ENCODE data around the gene PARM1. TPM values are rescaled to one million over a fixed set of nuclear protein-coding genes. Genes with fewer than 3 reads are reported as not detected.

Gene PARM1
- total and polyA plus RNA-seq, 2 experiments from 2014 or later: 0.14 TPM; not detected in 1

DNA sequence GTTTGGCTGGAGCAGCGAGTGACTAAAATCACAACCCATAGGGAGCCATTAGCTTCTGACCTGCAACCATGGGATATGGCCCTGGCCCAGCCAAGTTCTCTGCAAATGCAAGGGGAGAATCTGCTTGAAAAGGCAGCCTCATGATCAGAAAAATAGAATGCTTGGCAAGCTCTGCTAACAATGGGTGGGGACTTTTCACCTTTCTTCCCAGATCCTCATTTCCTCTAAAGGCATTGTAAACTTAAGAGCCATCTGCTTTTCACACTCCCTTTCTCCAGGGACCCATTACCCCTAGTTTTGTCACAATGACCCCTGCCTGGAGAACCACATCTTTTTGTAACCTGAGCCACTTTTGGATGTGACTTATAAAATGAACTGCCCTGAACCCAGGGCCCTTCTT is 104.3 kb downstream of the PARM1 start:
- Histone ChIP-seq H3K27me3 (replicated peaks; ENCODE audit: insufficient read depth) (no peaks in the 10 kb centered on the region), H3K4me3 (no peak overlapping the region), H2AFZ (no peak overlapping the region), H3K9me3 (ENCODE audit: low read depth) (no peaks in the 10 kb centered on the region), H3K79me2 (ENCODE audit: insufficient read depth) (no peaks in the 10 kb centered on the region), H4K20me1 (ENCODE audit: insufficient read depth) (no peaks in the 10 kb centered on the region), H3K27ac (no peak overlapping the region), H3F3A (ENCODE audit: insufficient read depth) (no peaks in the 10 kb centered on the region), H3K36me3 (ENCODE audit: low read depth) (no peaks in the 10 kb centered on the region), H3K9ac (no peak overlapping the region), H3K4me2 (ENCODE audit: unreplicated experiment) (no peak overlapping the region), H3K4me1 (ENCODE audit: insufficient read depth) (no peaks in the 10 kb centered on the region), H3K9me2 (ENCODE audit: insufficient read depth) (no peaks in the 10 kb centered on the region)
- 50 to 56% methylated on average over 1 of the region's 1 CpG for WGBS, 2 experiments (ENCODE audit: low coverage in 1 of 2, low lambda C conversion rate in 2 of 2, missing lambda C conversion rate in 2 of 2)
- in situ Hi-C loops (cut with MboI): no loop called here
- no peak for DNase-seq
- TF ChIP-seq EZH2 (IDR thresholded peaks at IDR 0.05; ENCODE audit: insufficient read depth, poor library complexity, severe bottlenecking) (no peak), EZH2phosphoT487 (IDR thresholded peaks at IDR 0.05; ENCODE audit: insufficient read depth, low read depth) (no peak)

DNA sequence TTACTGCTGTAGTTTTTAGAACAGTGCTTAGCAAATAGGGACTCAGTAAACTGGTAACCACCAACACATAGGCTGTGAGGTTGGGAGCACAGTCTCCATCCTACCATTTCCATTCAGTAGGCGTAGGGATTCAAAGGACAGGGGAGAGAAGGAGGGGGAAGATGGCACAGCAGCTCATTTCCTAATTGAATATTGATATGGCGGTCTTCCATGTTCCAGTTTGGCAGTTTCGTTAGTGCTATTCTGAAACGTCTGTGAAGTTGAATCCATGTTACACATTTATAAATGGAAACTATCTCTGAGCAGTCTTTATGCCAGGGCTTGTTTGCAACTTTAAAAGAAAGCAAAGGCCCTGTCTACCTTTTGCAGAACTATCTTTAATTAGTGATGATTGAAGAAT is 105.5 kb downstream of the PARM1 start:
- 23 to 26% methylated on average over 4 of the region's 4 CpGs for whole genome bisulfite sequencing, 2 experiments (ENCODE audit: low coverage in 1 of 2, low lambda C conversion rate in 2 of 2, missing lambda C conversion rate in 2 of 2)
- Histone ChIP-seq H3K79me2 (ENCODE audit: insufficient read depth) (no peaks in the 10 kb centered on the region), H3K9me2 (ENCODE audit: insufficient read depth) (no peaks in the 10 kb centered on the region), H3F3A (ENCODE audit: insufficient read depth) (no peaks in the 10 kb centered on the region), H3K4me3 (no peak overlapping the region), H3K4me2 (ENCODE audit: unreplicated experiment) (no peak overlapping the region), H3K27me3 (replicated peaks; ENCODE audit: insufficient read depth) (no peaks in the 10 kb centered on the region), H3K36me3 (ENCODE audit: low read depth) (no peaks in the 10 kb centered on the region), H3K9ac (no peak overlapping the region), H4K20me1 (ENCODE audit: insufficient read depth) (no peaks in the 10 kb centered on the region), H2AFZ (no peak overlapping the region), H3K4me1 (ENCODE audit: insufficient read depth) (no peaks in the 10 kb centered on the region), H3K9me3 (ENCODE audit: low read depth) (no peaks in the 10 kb centered on the region), H3K27ac (no peak overlapping the region)
- TF ChIP-seq EZH2phosphoT487 (IDR thresholded peaks at IDR 0.05; ENCODE audit: insufficient read depth, low read depth) (no peak), EZH2 (IDR thresholded peaks at IDR 0.05; ENCODE audit: insufficient read depth, poor library complexity, severe bottlenecking) (no peak)
- in situ Hi-C loops (cut with MboI): no loop called here
- no peak for DNase-seq

DNA sequence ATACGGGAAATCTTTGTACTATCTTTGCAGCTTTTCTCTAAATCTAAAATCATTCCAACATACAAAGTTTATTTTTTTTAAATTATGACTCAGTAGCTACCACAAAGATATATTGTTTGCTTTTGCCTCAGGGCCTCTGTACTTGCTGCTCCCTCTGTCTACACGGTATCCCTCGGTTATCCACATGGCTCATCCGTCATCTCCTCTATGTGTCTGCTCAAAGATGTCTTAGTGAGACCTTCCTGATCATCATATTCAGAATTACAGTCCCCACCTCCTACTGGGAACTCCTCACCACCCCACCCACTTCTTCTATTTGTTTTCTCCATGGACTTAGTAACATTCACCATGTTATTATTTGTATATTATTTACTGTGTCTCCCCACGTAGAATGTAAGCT is 107.8 kb downstream of the PARM1 start:
- Histone ChIP-seq H3K4me2 (ENCODE audit: unreplicated experiment) (no peak overlapping the region), H3K27me3 (replicated peaks; ENCODE audit: insufficient read depth) (no peaks in the 10 kb centered on the region), H3K9me3 (ENCODE audit: low read depth) (no peaks in the 10 kb centered on the region), H3K9ac (no peak overlapping the region), H2AFZ (no peak overlapping the region), H3K27ac (no peak overlapping the region), H3F3A (ENCODE audit: insufficient read depth) (no peaks in the 10 kb centered on the region), H3K36me3 (ENCODE audit: low read depth) (no peaks in the 10 kb centered on the region), H3K79me2 (ENCODE audit: insufficient read depth) (no peaks in the 10 kb centered on the region), H3K4me3 (no peak overlapping the region), H3K9me2 (ENCODE audit: insufficient read depth) (no peaks in the 10 kb centered on the region), H3K4me1 (ENCODE audit: insufficient read depth) (no peaks in the 10 kb centered on the region), H4K20me1 (ENCODE audit: insufficient read depth) (no peaks in the 10 kb centered on the region)
- in situ Hi-C loops (cut with MboI): no loop called here
- no peak for DNase-seq
- TF ChIP-seq EZH2phosphoT487 (IDR thresholded peaks at IDR 0.05; ENCODE audit: insufficient read depth, low read depth) (no peak), EZH2 (IDR thresholded peaks at IDR 0.05; ENCODE audit: insufficient read depth, poor library complexity, severe bottlenecking) (no peak)
- 16 to 19% methylated on average over 5 of the region's 5 CpGs for WGBS, 2 experiments (ENCODE audit: low coverage in 1 of 2, low lambda C conversion rate in 2 of 2, missing lambda C conversion rate in 2 of 2)

DNA sequence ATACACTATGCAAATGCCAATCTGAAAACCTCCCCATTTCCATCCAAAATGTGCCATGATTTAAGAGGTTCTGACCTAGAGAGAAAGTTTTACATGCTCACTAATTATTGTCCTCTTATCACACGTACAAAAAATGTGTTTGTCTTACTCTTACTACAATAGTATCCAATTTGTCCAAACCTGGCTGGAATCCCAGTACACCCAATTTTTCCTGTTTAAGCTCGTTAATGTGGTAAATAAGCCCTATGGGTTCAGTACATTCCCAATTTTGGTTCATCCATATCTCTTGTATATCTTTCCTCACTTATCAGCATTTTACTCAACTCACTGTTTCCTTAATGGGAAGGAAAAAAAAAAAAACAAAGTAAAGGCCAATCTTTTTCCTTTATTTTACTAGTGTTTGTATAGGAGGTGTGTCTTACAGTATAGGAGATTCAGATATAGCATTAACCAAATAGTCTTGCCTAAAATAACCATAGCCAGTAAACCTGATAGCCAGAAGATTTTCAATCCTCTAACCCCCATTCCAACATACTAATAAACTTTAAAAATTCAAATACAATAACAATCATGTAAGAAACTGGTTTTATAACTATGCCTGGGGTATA is 109.8 kb downstream of the PARM1 start:
- Histone ChIP-seq H3K27me3 (replicated peaks; ENCODE audit: insufficient read depth) (no peaks in the 10 kb centered on the region), H2AFZ (no peak overlapping the region), H3K9me2 (ENCODE audit: insufficient read depth) (no peaks in the 10 kb centered on the region), H3K4me1 (ENCODE audit: insufficient read depth) (no peaks in the 10 kb centered on the region), H3F3A (ENCODE audit: insufficient read depth) (no peaks in the 10 kb centered on the region), H3K36me3 (ENCODE audit: low read depth) (no peaks in the 10 kb centered on the region), H3K27ac (no peak overlapping the region), H3K9ac (no peak overlapping the region), H3K4me3 (no peak overlapping the region), H3K4me2 (ENCODE audit: unreplicated experiment) (no peak overlapping the region), H4K20me1 (ENCODE audit: insufficient read depth) (no peaks in the 10 kb centered on the region), H3K79me2 (ENCODE audit: insufficient read depth) (no peaks in the 10 kb centered on the region), H3K9me3 (ENCODE audit: low read depth) (no peaks in the 10 kb centered on the region)
- no peak for DNase-seq
- in situ Hi-C loops (cut with MboI): no loop called here
- WGBS, 2 experiments (ENCODE audit: low coverage in 1 of 2, low lambda C conversion rate in 2 of 2, missing lambda C conversion rate in 2 of 2): 0% methylated on average over 2 of the region's 2 CpGs
- no peak for TF ChIP-seq EZH2phosphoT487 (IDR thresholded peaks at IDR 0.05; ENCODE audit: insufficient read depth, low read depth)
- no peak for TF ChIP-seq EZH2 (IDR thresholded peaks at IDR 0.05; ENCODE audit: insufficient read depth, poor library complexity, severe bottlenecking)

DNA sequence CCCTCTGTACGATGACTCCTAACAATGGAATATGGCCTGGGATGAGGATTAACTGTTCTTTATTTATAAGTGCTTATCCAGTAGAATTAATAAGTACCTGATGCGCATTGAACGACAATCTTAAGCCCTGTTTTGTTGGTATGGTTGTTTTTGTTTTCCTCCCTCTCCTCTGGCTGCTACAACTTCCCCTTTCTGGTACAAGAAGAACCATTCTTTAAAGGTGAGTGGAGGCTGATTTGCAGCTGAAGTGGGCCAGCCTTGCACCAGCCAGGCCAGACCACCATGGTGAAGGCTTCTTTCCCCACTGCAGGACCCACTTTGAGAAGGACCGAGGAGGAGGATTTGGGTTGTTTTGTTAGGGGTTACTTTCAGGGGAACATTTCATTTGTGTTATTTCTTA is 113.3 kb downstream of the PARM1 start:
- no peak for DNase-seq
- no peaks in the 10 kb centered on the region for H3K4me1 ChIP-seq (ENCODE audit: insufficient read depth)
- H3K27ac ChIP-seq: no peak overlapping the region
- no peaks in the 10 kb centered on the region for H3K9me3 ChIP-seq (ENCODE audit: low read depth)
- H3K27me3 ChIP-seq (replicated peaks; ENCODE audit: insufficient read depth): no peaks in the 10 kb centered on the region
- in situ Hi-C loops (cut with MboI): no loop called here
- no peak overlapping the region for H3K4me3 ChIP-seq
- no peaks in the 10 kb centered on the region for H4K20me1 ChIP-seq (ENCODE audit: insufficient read depth)
- H3K4me2 ChIP-seq (ENCODE audit: unreplicated experiment): no peak overlapping the region
- H3K9ac ChIP-seq: no peak overlapping the region
- H3K9me2 ChIP-seq (ENCODE audit: insufficient read depth): no peaks in the 10 kb centered on the region
- H3K36me3 ChIP-seq (ENCODE audit: low read depth): no peaks in the 10 kb centered on the region
- no peaks in the 10 kb centered on the region for H3K79me2 ChIP-seq (ENCODE audit: insufficient read depth)
- no peak overlapping the region for H2AFZ ChIP-seq
- WGBS, 2 experiments (ENCODE audit: low coverage in 1 of 2, low lambda C conversion rate in 2 of 2, missing lambda C conversion rate in 2 of 2): 48 to 51% methylated on average over 4 of the region's 4 CpGs
- TF ChIP-seq EZH2 (IDR thresholded peaks at IDR 0.05; ENCODE audit: insufficient read depth, poor library complexity, severe bottlenecking): no peak
- TF ChIP-seq EZH2phosphoT487 (IDR thresholded peaks at IDR 0.05; ENCODE audit: insufficient read depth, low read depth): no peak
- no peaks in the 10 kb centered on the region for H3F3A ChIP-seq (ENCODE audit: insufficient read depth)
